ENCODE data around the gene BCL7C.

DNA sequence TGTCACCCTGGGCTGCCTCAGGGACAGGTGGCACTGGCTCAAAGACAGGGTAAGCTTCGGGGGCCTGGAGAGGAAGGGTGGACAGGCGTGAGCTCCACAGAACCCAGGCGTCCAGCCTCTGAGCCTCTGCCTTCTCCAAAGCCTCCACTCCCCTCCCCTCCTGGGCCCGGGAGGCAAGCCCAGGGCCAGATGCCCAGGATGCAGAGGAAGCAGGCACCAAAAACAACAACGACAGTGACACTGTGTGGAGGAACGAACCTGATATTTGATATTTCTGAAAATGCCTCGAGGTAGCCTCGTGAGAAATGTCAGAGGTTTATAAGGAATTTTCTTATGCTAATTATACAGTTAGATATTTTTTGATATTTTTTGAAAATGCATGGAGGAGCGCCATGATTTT, 6.0 kb downstream of the BCL7C start:
- TF ChIP-seq EZH2 (IDR thresholded peaks at IDR 0.05) (no peak), POLR2AphosphoS5 (IDR thresholded peaks at IDR 0.05; ENCODE audit: borderline replicate concordance, low read depth, low read length) (no peak)
